HG03045 (cell line): ENCODE data around the gene POMC.
"Not testable (repeated sequence)": the region's sequence is repeated elsewhere in the genome, so short reads cannot be mapped to it uniquely, and the experiment has no call there.

ENCODE experiments used
- ATAC-seq: cut with Tn5 transposase; IDR thresholded peaks from one replicate; pipeline ENCODE4 v1.9.1; 2021; ENCODE audit warnings: mild to moderate bottlenecking, moderate library complexity; ENCODE audit not compliant: unreplicated experiment

Gene POMC

GRCh38 chr2:25168256-25169072, at the start of gene POMC:
TSS of gene POMC (minus strand) at chr2:25168580. CDS start at chr2:25164772, 3,808 bp downstream.
- no peak for ATAC-seq

DNA sequence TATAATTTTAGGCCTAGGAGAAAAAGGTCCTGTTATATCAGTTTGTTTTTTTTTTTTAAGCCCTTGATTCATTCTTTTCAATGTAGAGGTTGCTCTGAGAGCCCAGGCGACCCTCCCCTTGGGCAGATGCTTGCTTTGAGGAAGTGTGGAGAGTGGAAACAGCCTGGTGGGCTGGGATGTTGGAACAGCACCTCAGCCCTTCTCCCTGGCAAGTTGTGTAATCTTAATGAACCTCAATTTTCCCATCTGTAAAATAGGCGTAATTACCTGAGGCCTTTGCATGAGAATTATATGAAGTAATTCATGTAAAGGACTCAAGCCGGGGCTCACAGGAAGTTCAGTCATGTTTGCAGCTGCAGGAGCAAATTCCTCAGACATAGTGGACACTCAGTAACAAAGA, 49.7 kb upstream of the POMC start:
- no peak for ATAC-seq

DNA sequence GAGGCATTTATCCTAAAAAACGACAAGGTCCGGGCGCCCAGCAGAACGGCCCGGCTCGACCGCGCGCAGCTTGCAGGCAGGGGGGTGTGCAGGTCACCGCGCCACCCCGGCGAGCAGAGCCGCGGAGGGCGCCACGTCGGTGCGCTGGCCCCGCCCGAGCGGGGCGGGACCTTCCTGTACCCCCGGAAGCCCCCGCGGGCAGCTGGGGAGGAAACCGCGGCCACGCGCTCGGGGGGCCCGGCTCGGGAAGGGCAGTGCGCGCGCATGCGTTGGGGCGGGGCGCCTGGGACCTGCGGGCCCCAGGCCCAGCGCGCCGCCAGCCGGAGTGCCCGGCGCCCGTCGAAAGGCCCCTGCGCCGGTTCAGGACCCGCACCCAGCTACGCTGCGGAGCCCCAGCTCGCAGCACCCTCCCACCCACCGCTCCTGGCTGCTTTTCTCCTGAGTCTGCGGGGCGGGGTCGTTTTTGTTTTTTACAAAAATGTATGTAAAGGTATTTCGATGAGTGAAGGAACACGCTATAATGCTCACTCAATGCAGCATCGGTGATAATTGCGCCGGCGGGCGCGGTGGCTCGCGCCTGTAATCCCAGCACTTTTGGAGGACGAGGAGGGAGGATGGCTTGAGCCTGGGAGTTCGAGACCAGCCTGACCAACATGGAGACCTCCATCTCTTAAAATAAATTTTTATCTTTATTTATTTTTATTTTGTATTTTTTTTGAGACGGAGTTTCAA, 47.7 kb upstream of the POMC start:
- peak; percentile 73 for ATAC-seq

- no peak for ATAC-seq
Observed at GRCh38 chr2:25215232-25215631, 46.9 kb upstream of the POMC start.

DNA sequence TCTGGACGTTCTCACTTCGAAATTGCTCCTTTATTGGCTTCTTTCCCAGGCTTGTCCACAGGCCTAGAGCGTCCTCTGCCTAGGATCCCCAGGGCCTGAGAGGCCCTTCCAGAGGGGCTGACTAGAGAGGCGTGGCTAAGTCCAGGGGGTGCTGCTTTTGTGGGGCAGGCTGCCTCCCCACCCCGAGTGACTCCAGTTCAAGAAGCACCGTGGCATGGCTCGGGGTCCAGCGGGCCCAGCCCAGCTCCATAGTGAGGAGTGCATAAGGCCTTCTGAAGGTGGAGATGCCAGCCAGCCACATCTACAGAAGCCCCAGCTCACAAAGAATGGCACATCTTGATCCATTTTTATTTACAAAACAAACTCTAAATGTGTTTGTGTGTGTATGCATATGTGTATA, 44.8 kb upstream of the POMC start:
- no peak for ATAC-seq

DNA sequence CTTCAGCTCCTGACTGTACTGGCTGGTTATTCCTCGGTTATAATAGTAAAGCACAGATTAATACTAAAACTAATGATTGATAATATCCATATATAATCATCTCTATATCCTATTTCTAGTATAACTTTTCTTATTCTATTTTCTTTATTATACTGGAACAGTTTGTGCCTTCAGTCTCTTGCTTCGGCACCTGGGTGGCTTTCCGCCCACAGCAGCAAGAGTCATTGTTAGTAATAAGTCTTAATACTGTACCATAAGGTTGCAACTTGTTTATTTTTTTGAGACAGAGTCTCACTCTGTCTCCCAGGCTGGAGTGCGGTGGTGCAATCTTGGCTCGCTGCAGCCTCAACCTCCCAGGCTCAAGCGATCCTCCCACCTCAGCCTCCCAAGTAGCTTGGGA, 42.5 kb upstream of the POMC start:
- ATAC-seq = not testable (repeated sequence)

- ATAC-seq = no peak
Observed at GRCh38 chr2:25207078-25207545, 38.7 kb upstream of the POMC start.

GRCh38 chr2:25204190-25204838, 35.9 kb upstream of the POMC start:
- ATAC-seq = no peak

DNA sequence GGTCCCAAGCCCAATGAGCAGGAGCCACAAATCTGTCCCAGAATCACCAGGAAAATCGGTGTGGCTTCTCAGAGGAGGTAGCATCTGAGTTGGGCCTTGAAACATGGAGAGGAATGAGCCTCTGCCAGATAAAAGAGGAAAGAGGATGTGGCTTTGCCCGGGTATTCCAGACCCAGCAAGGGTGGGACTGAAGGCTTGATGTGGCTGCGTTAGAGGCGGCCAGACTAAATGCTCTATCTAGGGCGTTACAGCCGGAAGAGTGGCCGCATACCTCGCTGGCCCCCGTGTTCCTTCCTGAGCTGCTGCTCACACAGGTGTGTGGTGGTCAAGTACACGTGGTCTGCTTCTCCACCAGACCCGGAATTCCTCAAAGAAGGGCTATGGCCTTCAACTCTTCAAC, 33.9 kb upstream of the POMC start:
- ATAC-seq = no peak

- ATAC-seq = no peak
Observed at GRCh38 chr2:25201794-25202193, 33.4 kb upstream of the POMC start.

GRCh38 chr2:25201265-25201664, 32.9 kb upstream of the POMC start:
- no peak for ATAC-seq

- ATAC-seq = no peak
Observed at GRCh38 chr2:25198576-25198975, 30.2 kb upstream of the POMC start.

- ATAC-seq = no peak
Observed at GRCh38 chr2:25198209-25198525, 29.8 kb upstream of the POMC start.

- ATAC-seq = no peak
Observed at GRCh38 chr2:25197336-25198208, 29.2 kb upstream of the POMC start.

DNA sequence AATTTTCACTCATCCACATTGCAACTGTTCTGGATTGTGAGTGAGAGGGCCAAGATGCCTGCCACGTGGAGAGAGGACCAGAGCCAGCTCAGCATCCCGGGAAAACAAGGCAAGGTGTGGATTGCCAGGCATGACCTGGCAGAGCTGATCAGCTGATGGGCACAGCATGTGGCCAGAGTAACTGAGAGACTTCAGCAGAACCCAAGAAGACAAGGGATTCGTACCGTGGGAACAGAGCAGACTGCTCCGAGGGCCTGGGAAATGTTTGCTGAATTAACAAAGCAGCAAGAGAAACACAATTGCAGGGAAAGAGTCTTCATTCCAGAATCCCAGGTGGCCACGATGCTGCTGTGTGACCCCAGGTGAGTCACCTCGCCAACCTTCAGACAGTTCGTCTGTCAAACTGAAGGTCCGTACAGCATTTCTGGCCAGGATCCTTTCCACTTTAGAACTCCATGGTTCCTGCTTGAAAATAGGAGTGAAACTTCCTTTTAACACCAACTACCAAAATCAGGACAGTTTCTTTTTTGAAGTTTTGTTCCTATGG, 26.3 kb upstream of the POMC start:
- no peak for ATAC-seq

- no peak for ATAC-seq
Observed at GRCh38 chr2:25190536-25190935, 22.2 kb upstream of the POMC start.

DNA sequence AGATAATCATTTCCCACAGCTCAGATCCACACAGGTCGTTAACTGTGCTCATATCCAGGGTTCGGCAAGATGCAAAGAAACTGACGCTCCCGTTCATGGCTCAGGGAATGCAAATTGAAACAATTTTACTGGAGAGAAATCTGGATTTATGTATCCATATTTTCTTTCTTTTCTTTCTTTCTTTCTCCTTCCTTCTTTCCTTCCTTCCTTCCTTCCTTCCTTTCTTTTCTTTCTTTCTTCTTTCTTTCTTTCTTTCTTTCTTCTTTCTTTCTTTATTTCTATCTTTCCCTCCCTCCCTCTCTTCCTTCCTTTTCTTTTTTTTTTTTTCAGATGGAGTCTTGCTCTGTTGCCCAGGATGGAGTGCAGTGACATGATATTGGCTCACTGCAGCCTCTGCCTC, 20.0 kb upstream of the POMC start:
- ATAC-seq = no peak

DNA sequence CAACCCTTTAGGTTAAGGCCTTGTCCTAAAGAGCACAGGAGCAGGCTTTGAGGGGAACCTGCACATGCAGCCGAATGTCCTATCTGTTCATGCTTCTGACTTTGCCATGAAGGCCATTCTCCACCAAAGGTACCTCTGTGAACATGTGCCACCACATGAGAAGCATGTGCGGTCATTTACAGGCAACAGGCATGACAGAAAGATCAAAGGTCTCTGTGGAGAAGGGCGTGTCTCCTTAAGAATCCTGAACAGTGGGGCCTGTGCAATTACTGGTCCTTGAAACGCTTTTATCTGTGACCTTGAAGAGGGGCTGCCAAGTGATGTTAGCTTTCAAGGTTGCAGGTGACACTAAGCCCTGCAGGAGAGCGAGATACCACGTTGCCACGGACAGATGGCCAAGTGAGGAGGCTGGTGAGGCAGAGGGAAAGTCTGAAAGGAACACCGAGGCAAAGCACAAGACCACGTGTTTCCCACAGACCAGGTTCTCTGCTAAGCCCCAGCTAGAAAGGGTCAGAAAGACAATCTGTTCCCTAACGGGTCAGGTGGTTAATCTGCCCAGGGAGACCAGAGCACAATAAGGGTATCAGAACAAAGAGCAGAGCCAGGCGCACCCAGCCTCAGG, 19.5 kb upstream of the POMC start:
- no peak for ATAC-seq

DNA sequence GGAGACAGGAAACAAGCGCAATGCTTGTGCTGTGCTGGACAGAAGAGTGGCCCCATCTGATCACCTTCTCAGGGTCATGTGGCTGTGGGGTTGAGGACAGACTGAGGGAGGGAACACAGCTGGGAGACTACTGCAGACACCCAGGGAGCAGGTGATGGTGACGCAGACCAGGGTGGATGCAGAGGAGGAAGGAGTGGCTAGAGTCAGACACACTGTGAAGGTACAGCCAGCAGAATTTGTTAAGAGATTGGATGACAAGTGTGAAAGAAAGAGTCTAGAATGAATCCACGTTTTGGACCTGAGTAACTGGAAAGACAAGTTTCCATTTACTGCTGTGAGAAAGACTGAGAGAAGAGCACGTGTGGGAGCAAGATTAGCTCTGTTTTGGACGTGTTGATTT, 15.9 kb upstream of the POMC start:
- no peak for ATAC-seq

DNA sequence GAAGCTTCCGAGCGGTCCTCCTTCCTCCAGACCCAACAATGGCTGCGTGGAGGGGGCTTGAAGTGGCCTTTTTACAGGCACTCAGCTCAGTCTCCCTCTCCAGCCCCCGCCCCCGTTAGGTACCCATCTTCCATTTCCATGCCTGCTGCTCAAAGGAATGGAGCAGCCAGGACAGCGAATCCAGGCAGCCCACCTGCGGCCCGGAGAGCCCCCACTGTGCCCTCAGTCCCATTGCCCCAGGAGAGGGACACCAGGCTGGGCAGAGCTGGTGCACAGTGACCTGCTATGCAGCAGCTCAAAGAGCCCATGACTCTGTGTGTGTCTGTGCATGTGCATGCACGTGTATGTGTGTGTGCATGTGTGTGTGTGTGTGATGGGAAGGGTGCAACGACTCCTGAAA, 10.6 kb upstream of the POMC start:
- ATAC-seq = no peak
